ENCODE data around the gene SPEN.

DNA sequence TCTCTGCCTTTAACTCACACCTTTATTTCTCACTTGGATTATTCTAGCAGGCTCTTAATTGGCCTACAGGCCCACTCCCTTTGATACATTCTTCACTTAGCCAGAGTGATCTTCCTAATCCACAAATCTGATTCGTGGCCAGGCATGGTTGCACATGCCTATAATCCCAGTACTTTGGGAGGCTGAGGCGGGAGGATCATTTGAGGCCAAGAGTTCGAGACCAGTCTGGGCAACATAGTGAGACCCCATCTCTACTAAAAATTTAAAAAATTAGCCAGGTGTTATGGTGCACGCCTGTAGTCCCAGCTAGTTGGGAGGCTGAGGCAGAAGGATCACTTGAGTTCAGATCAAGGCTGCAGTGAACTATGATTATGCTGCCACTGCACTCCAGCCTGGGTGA lies 126.3 kb downstream of the SPEN start:
- TF ChIP-seq, protein P1, sequence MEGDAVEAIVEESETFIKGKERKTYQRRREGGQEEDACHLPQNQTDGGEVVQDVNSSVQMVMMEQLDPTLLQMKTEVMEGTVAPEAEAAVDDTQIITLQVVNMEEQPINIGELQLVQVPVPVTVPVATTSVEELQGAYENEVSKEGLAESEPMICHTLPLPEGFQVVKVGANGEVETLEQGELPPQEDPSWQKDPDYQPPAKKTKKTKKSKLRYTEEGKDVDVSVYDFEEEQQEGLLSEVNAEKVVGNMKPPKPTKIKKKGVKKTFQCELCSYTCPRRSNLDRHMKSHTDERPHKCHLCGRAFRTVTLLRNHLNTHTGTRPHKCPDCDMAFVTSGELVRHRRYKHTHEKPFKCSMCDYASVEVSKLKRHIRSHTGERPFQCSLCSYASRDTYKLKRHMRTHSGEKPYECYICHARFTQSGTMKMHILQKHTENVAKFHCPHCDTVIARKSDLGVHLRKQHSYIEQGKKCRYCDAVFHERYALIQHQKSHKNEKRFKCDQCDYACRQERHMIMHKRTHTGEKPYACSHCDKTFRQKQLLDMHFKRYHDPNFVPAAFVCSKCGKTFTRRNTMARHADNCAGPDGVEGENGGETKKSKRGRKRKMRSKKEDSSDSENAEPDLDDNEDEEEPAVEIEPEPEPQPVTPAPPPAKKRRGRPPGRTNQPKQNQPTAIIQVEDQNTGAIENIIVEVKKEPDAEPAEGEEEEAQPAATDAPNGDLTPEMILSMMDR (IDR thresholded peaks at IDR 0.05), result no peak
- no peak for TF ChIP-seq POLR2A (IDR thresholded peaks at IDR 0.05)
